GM18519 (cell line): Measurements from ENCODE around the gene SLC39A11.
"Not testable (repeated sequence)": the region's sequence is repeated elsewhere in the genome, so short reads cannot be mapped to it uniquely, and the experiment has no call there.

Experiments
- ATAC-seq: cut with Tn5 transposase; IDR thresholded peaks from one replicate; pipeline ENCODE4 v1.9.1; 2021; ENCODE audit warnings: mild to moderate bottlenecking, moderate library complexity; ENCODE audit not compliant: unreplicated experiment, low FRiP score

Gene SLC39A11

GRCh38 chr17:72812823-72813222 lies 279.7 kb downstream of the SLC39A11 start:
- ATAC-seq: no peak

- ATAC-seq: no peak
Observed at GRCh38 chr17:72811976-72812687, 280.4 kb downstream of the SLC39A11 start.

DNA sequence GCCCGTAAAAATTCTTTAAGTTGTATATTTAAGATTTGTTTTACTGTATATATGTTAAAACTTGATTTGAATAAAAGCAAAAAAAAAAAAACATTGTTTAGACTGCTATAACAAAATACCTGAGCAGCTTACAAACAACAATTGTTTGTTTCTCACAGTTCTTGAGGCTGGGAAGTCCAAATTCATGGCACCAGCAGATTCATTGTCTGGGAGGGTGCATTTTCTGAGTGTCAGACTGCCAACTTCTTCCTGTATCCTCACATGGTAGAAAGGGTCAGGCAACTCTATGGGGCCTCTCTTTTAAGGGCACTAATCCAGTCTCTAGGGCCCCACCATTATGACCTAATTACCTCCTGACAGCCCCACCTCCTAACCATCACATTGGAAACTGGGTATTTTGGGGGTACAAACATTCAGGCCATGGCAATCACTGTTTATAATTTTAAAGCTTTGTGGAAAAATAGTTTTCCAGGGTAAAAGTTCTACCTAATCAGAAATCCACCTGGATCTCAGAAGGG lies 281.4 kb downstream of the SLC39A11 start:
- no peak for ATAC-seq

GRCh38 chr17:72806011-72806410 lies 286.5 kb downstream of the SLC39A11 start:
- ATAC-seq: no peak

- ATAC-seq: no peak
Observed at GRCh38 chr17:72804949-72805707, 287.4 kb downstream of the SLC39A11 start.

GRCh38 chr17:72802726-72803125 lies 289.8 kb downstream of the SLC39A11 start:
- ATAC-seq: no peak

DNA sequence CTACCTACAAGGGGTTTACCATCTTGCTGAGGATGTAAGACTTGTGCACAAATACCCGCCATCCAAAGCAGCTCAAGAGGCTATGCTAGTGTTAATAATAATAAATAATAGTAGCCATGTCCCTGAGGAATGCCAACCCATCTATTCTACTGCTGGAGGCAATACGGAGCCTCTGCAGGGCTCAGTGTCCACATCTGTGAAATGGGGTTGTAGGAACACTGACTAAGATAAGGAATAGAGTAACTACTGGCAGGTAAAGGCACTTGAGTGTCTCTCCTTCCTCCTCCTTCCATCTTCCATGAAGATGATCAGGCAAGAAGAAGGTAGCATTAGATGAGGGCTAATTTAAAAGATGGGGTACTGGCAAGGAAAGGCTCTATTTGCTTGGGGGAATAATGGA lies 295.3 kb downstream of the SLC39A11 start:
- no peak for ATAC-seq

- no peak for ATAC-seq
Observed at GRCh38 chr17:72795941-72796340, 296.5 kb downstream of the SLC39A11 start.

GRCh38 chr17:72794152-72794551 lies 298.3 kb downstream of the SLC39A11 start:
- ATAC-seq: no peak

DNA sequence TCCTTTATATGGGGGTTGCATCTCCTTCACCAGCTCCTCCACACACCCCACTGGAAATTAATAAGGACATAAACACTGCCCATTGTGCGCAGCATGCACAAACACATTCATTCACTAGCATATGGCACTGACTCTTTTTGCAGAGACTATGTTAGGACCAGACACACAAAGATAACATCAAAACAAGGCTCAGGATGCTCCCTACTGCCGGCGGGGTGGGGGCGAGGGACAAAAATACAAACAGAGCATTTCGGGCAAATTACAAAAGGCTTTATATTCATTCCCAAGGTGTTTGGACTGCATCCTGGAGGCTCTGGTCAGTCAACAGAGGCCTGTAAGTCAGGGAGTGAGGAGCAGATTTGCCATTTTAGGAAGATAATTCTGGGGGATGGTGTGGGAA lies 299.7 kb downstream of the SLC39A11 start:
- ATAC-seq: no peak

DNA sequence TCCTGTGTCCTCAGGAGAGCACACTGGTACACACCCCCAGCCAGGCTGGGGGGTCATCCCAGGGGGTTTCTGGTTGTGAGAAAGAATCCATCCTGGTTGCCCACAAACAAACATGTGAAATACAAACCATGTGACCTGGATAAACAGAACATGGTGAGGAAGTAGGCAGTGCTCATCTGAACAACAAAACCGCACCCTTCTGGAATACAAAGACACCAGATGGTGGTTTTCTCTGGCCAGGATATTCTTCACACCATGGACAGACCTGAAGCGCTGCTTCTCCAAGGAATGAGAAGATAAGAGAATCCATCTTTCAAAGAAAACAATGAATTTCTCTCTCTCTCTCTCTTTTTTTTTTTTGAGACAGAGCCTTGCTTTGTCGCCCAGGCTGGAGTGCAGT lies 302.3 kb downstream of the SLC39A11 start:
- no peak for ATAC-seq

DNA sequence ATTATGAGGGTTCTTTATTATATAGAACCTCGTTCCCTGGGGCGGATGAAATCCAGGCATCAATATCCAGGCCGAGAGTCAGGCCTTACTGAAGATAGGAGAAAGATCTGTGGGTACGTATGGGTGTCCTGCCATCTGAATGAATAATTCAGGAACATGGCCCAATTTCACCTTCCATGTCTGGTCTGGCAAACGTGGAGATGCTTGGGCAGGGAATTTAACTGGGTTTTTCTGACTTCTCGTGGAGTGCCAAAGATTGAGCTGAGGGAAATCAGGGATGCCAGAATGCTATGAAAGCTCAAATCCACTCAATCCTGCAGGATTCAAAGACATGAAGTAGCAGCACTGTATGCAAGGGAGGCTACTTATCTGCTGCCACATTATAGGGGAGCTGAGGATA lies 302.8 kb downstream of the SLC39A11 start:
- ATAC-seq: no peak

GRCh38 chr17:72788950-72789585 lies 303.4 kb downstream of the SLC39A11 start:
- no peak for ATAC-seq

DNA sequence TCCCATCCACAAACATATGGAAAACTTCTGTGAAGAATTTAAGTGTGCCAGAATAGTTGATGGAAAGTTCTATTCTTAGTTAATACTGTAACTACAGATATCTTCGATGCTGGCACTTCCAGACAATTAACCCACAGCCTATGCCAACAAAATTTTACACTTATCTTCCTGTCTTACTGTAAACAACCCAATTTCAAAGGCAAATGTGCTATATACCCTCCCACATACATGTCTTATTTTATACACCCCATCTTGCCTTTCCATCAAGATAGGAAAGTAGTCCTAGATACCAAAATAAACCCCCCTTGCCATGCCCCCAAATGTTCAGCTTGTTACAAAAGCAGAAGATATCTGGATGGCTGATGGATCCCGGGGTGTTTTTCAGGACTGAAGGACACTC lies 306.3 kb downstream of the SLC39A11 start:
- no peak for ATAC-seq

GRCh38 chr17:72782985-72783701 lies 309.3 kb downstream of the SLC39A11 start:
- no peak for ATAC-seq

DNA sequence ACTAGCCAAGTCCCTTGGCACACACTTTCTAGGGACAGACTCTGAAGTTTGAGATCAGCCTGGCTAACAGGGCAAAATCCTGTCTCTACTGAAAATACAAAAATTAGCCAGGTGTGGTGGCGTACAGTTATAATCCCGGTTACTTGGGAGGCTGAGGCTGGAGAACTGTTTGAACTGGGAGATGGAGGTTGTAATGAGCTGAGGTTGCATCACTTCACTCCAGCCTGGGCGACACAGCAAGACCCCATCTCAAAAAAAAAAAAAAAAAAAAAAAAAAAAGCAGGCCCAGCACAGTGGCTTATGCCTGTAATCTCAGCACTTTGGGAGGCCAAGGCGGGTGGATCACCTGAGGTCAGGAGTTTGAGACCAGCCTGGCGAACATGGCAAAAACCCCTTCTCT lies 310.1 kb downstream of the SLC39A11 start:
- not testable (repeated sequence) for ATAC-seq

DNA sequence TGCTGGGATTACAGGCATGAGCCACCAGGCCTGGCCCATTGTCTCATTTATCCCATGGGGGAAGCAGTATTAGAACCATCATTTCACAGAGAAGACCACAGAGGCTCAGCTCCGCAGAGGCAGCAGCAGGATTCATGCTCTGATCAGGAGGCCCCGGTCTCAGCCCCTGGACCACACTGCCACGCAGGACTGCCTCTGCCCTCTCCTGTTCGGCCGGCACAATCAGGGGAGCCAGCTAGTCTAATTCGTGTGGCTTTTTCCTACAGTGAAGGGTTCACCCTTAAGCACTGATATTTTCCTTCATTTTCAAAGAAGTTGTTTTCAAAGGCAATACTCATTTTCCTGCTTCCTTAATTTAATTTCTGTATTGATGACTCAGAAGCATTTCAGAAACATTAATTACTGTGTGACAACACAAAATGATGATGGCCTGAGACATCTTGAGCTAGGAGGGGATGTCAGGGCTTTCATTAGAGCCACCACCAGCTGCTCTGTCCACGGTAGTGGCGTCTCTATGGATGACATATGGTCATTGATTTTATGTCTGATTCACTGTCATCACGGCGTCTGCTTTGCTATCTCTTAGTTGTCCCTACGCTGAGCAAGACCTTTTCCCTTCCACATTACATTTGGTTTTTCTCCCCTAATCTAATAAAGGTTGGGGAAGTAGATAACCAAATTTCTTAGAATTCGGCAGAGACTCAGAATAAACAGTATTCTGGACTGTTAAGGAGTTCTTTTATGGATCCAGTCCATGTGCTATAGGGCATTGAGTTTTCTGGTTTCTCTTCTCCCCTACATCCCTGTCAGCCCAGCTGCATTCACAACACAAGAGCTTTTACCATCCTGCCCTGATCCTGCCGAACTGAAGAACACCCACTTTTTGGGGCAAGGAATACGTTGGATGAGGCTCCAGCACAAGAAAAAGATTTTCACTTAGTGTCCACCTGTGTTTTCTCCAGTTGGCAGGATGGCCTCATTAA lies 314.0 kb downstream of the SLC39A11 start:
- no peak for ATAC-seq

- ATAC-seq: no peak
Observed at GRCh38 chr17:72775919-72776318, 316.6 kb downstream of the SLC39A11 start.

DNA sequence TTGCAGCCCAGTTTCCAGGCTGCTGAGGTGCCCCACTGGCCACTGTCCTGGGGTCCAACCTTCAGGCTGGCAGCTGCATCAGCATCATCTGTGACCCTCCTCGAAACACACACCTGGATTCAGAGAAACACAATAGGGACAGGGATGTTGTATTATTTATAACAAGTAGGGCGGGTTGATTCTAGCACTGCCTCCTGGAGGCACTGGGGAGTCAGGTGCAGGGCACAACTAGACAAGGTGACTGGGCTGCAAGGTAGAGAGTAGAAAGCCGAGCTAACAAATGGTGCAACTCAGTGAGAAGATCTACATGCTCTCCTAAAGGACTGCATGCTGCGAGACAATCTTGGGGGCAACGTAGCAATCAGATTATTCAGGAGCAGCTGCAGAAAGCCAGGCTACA lies 317.3 kb downstream of the SLC39A11 start:
- no peak for ATAC-seq

GRCh38 chr17:72774236-72774635 lies 318.3 kb downstream of the SLC39A11 start:
- ATAC-seq: no peak
